HepG2 (cell line): Measurements from ENCODE around the gene TSPAN31. TPM values are rescaled to one million over a fixed set of nuclear protein-coding genes. Genes with fewer than 3 reads are reported as not detected.
A peak's percentile ranks its signal among the peaks of the same experiment; 100 is the strongest.

Experiments
- ATM ChIP-seq: fragments of 450-650 bp; IDR thresholded peaks from 2 replicates; pipeline ENCODE4 v1.7.1; 2017; ENCODE audit warnings: mild to moderate bottlenecking, borderline replicate concordance
- CCAR2 ChIP-seq: fragments of 200-400 bp; formaldehyde crosslinking; optimal IDR thresholded peaks from 2 replicates; pipeline ENCODE3; 2018; ENCODE audit warnings: low read depth, mild to moderate bottlenecking, low read length, moderate library complexity
- CSRNP1 ChIP-seq: sonication (generic); formaldehyde crosslinking; IDR thresholded peaks from 2 replicates; pipeline ENCODE4 v1.8.1; 2023; ENCODE audit warnings: mild to moderate bottlenecking, missing genetic modification reagents
- FOXK1 ChIP-seq: sonication (generic); formaldehyde crosslinking; IDR thresholded peaks from 2 replicates; pipeline ENCODE4 v1.4.0; 2020; ENCODE audit warnings: low read depth, missing genetic modification reagents, borderline replicate concordance
- HIVEP1 ChIP-seq: sonication (generic); formaldehyde crosslinking; IDR thresholded peaks from 2 replicates; pipeline ENCODE4 v1.4.0; 2020; ENCODE audit warnings: mild to moderate bottlenecking, missing genetic modification reagents
- HOXA5 ChIP-seq: sonication (generic); formaldehyde crosslinking; IDR thresholded peaks from 2 replicates; pipeline ENCODE4 v1.4.0; 2020; ENCODE audit warnings: missing genetic modification reagents
- KDM5B ChIP-seq: sonication (generic); formaldehyde crosslinking; IDR thresholded peaks from 2 replicates; pipeline ENCODE4 v1.4.0; 2020; ENCODE audit warnings: missing genetic modification reagents, mild to moderate bottlenecking, borderline replicate concordance
- MXI1 ChIP-seq: IDR thresholded peaks from 3 replicates; pipeline ENCODE4 v1.6.1; 2012; ENCODE audit warnings: low read depth, low read length, inconsistent platforms, borderline replicate concordance
- NFIB ChIP-seq: sonication (generic); formaldehyde crosslinking; IDR thresholded peaks from 2 replicates; pipeline ENCODE4 v1.9.0; 2021; ENCODE audit warnings: missing genetic modification reagents, mild to moderate bottlenecking, borderline replicate concordance
- NFKBIZ ChIP-seq: IDR thresholded peaks from 2 replicates; pipeline ENCODE4 v1.6.1; 2018; ENCODE audit warnings: missing genetic modification reagents, missing compliant biosample characterization
- ONECUT2 ChIP-seq: sonication (generic); formaldehyde crosslinking; IDR thresholded peaks from 2 replicates; pipeline ENCODE4 v1.4.0; 2020; ENCODE audit warnings: missing genetic modification reagents
- PCBP1 ChIP-seq: fragments of 200-400 bp; formaldehyde crosslinking; IDR thresholded peaks from 2 replicates; pipeline ENCODE4 v1.6.1; 2017; ENCODE audit warnings: mild to moderate bottlenecking, low read depth, low read length, borderline replicate concordance
- RCOR2 ChIP-seq: IDR thresholded peaks from 2 replicates; pipeline ENCODE4 v1.6.1; 2016; ENCODE audit warnings: missing biosample characterization, missing genetic modification reagents
- REPIN1 ChIP-seq: sonication (generic); formaldehyde crosslinking; IDR thresholded peaks from 2 replicates; pipeline ENCODE4 v1.8.0; 2022; ENCODE audit warnings: missing genetic modification reagents, low read depth, mild to moderate bottlenecking, borderline replicate concordance
- SRY ChIP-seq: sonication (generic); formaldehyde crosslinking; IDR thresholded peaks from 2 replicates; pipeline ENCODE4 v1.8.0; 2022; ENCODE audit warnings: mild to moderate bottlenecking, missing genetic modification reagents
- UBTF ChIP-seq: sonication (generic); formaldehyde crosslinking; IDR thresholded peaks from 2 replicates; pipeline ENCODE4 v1.4.0; 2020; ENCODE audit warnings: mild to moderate bottlenecking, missing genetic modification reagents
- ZFP36 ChIP-seq: fragments of 150-350 bp; IDR thresholded peaks from 2 replicates; pipeline ENCODE4 v1.6.1; 2018; ENCODE audit warnings: borderline replicate concordance, low read length, low read depth; ENCODE audit not compliant: partially characterized antibody
- ZFYVE20 ChIP-seq: sonication (generic); formaldehyde crosslinking; IDR thresholded peaks from 2 replicates; pipeline ENCODE4 v1.8.0; 2023; ENCODE audit warnings: low read depth, mild to moderate bottlenecking, moderate library complexity, missing genetic modification reagents, borderline replicate concordance
- ZNF17 ChIP-seq: sonication (generic); formaldehyde crosslinking; IDR thresholded peaks from 2 replicates; pipeline ENCODE4 v1.5.0; 2020; ENCODE audit warnings: mild to moderate bottlenecking, missing genetic modification reagents
- ZNF326 ChIP-seq: sonication (generic); formaldehyde crosslinking; IDR thresholded peaks from 2 replicates; pipeline ENCODE4 v1.4.0; 2020; ENCODE audit warnings: missing genetic modification reagents, borderline replicate concordance
- ZNF484 ChIP-seq: sonication (generic); formaldehyde crosslinking; IDR thresholded peaks from 2 replicates; pipeline ENCODE4 v1.5.1; 2020; ENCODE audit warnings: mild to moderate bottlenecking, low read depth, missing genetic modification reagents, borderline replicate concordance
- ZNF724P ChIP-seq: sonication (generic); formaldehyde crosslinking; IDR thresholded peaks from 2 replicates; pipeline ENCODE4 v1.8.0; 2022; ENCODE audit warnings: missing genetic modification reagents, borderline replicate concordance
- ZSCAN31 ChIP-seq: sonication (generic); formaldehyde crosslinking; IDR thresholded peaks from 2 replicates; pipeline ENCODE4 v1.5.0; 2020; ENCODE audit warnings: low read depth, mild to moderate bottlenecking, missing genetic modification reagents
- ZSCAN5A ChIP-seq: sonication (generic); formaldehyde crosslinking; IDR thresholded peaks from 2 replicates; pipeline ENCODE4 v1.8.0; 2022; ENCODE audit warnings: mild to moderate bottlenecking, missing genetic modification reagents, borderline replicate concordance
- polyA plus RNA-seq, 8 experiments: library from polyadenylated mRNA; depleted of rRNA in 3 of 8; stranded (reverse) in 7 of 8; unstranded in 1 of 8; fragments of >200 nt; fragmentation: Illumina TruSeq in 4 of 8; extraction: Trizol in 4 of 8; gene quantifications; 2 replicates each; pipeline versions ENCODE4 v1.2.1 to v1.2.3, GENCODE V29; 2011 to 2016; ENCODE audit warnings: low read depth in 4 of 8, missing spikeins in 1 of 8, mixed read lengths in 1 of 8; ENCODE audit not compliant: insufficient read depth in 1 of 8
- total RNA-seq, 5 experiments: library from RNA; depleted of rRNA; stranded (reverse); fragments of >200 nt; fragmentation: Illumina TruSeq; extraction: Trizol; gene quantifications; 2 replicates each; pipeline ENCODE4 v1.2.3, GENCODE V29; 2016; ENCODE audit warnings: low read depth in 1 of 5

TSPAN31 gene
- total and polyA plus RNA-seq, 2 of the 13 experiments (the other 11 are each of a cell fraction or from before 2014, with no cell fraction given) = 10.4 to 24.6 TPM

- TF ChIP-seq NFKBIZ (CRISPR knock-in tag) = no peak
- TF ChIP-seq FOXK1 = peak; percentile 98
- peak; percentile 91; the same call in 2 of the 3 replicates for TF ChIP-seq MXI1
- TF ChIP-seq CSRNP1 = 0 out of 2 replicates have a peak, but pooled peaks have one; percentile 16
- TF ChIP-seq ZSCAN5A = no peak
- peak; percentile 87 for TF ChIP-seq REPIN1 (CRISPR knock-in tag)
- peak; percentile 86 for TF ChIP-seq HIVEP1 (CRISPR knock-in tag)
- no peak for TF ChIP-seq ZNF17
- TF ChIP-seq ZFYVE20 (CRISPR knock-in tag) = 0 out of 2 replicates have a peak, but pooled peaks have one; percentile 63
- no peak for TF ChIP-seq ONECUT2 (CRISPR knock-in tag)
- peak; percentile 36; the same call in 1 of the 2 replicates for TF ChIP-seq ZNF484 (CRISPR knock-in tag)
- no peak for TF ChIP-seq ATM
- TF ChIP-seq KDM5B = peak; percentile 84
- 0 out of 2 replicates have a peak, but pooled peaks have one; percentile 30 for TF ChIP-seq SRY (CRISPR knock-in tag)
- TF ChIP-seq HOXA5 (CRISPR knock-in tag) = peak; percentile 79; the same call in 1 of the 2 replicates
- TF ChIP-seq ZNF326 (CRISPR knock-in tag) = no peak
- TF ChIP-seq RCOR2 (CRISPR knock-in tag) = 0 out of 2 replicates have a peak, but pooled peaks have one; percentile 31
- TF ChIP-seq PCBP1 = peak; percentile 83; the same call in 1 of the 2 replicates
- TF ChIP-seq ZSCAN31 = peak; percentile 92
- no peak for TF ChIP-seq CCAR2
- TF ChIP-seq ZFP36 = no peak
- TF ChIP-seq NFIB (CRISPR knock-in tag) = no peak
- peak; percentile 68 for TF ChIP-seq UBTF (CRISPR knock-in tag)
- TF ChIP-seq ZNF724P (CRISPR knock-in tag) = 0 out of 2 replicates have a peak, but pooled peaks have one; percentile 84
Observed at GRCh38 chr12:57782608-57783465, 38.0 kb downstream of the TSPAN31 start, which contains the start of gene TSFM (continued).
